Measurements from ENCODE around the gene MOGAT2. TPM values are rescaled to one million over a fixed set of nuclear protein-coding genes. Genes with fewer than 3 reads are reported as not detected.

The MOGAT2 gene
- total RNA-seq, 1 experiment from 2014 or later: not detected

GRCh38 chr11:75780888-75781287, 63.2 kb downstream of the MOGAT2 start:
- no peak overlapping the region for H3K27ac Mint-ChIP-seq (ENCODE audit: unreplicated experiment)
- peaks cover 16% of the 10 kb centered on the region for H3K4me1 Mint-ChIP-seq (ENCODE audit: low read depth, unreplicated experiment)
- no TSS peak for BruUV-seq (replicated peaks)
- H3K36me3 Mint-ChIP-seq (ENCODE audit: insufficient read depth, unreplicated experiment): peaks cover under 1% of the 10 kb centered on the region
- CTCF ChIA-PET: interaction anchor here (0.6 kb wide), 1 partner anchor 21 kb away, joined by 3 read pairs; no protein-coding TSS in a partner anchor
- TF ChIP-seq, protein P1, sequence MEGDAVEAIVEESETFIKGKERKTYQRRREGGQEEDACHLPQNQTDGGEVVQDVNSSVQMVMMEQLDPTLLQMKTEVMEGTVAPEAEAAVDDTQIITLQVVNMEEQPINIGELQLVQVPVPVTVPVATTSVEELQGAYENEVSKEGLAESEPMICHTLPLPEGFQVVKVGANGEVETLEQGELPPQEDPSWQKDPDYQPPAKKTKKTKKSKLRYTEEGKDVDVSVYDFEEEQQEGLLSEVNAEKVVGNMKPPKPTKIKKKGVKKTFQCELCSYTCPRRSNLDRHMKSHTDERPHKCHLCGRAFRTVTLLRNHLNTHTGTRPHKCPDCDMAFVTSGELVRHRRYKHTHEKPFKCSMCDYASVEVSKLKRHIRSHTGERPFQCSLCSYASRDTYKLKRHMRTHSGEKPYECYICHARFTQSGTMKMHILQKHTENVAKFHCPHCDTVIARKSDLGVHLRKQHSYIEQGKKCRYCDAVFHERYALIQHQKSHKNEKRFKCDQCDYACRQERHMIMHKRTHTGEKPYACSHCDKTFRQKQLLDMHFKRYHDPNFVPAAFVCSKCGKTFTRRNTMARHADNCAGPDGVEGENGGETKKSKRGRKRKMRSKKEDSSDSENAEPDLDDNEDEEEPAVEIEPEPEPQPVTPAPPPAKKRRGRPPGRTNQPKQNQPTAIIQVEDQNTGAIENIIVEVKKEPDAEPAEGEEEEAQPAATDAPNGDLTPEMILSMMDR (IDR thresholded peaks at IDR 0.05; ENCODE audit: unreplicated experiment): no peak
- intact Hi-C loops (cut with micrococcal nuclease; ENCODE audit: unreplicated experiment): no loop called here
- no peak for DNase-seq
- H3K27me3 Mint-ChIP-seq (ENCODE audit: unreplicated experiment): no peaks in the 10 kb centered on the region
- H3K9me3 Mint-ChIP-seq (ENCODE audit: low read depth, unreplicated experiment): no peaks in the 10 kb centered on the region
- no peak overlapping the region for H3K4me3 Mint-ChIP-seq (ENCODE audit: low read depth, unreplicated experiment)

- H3K27me3 Mint-ChIP-seq (ENCODE audit: unreplicated experiment): no peaks in the 10 kb centered on the region
- peaks cover 20% of the 10 kb centered on the region for H3K4me1 Mint-ChIP-seq (ENCODE audit: low read depth, unreplicated experiment)
- TF ChIP-seq, protein P1 (IDR thresholded peaks at IDR 0.05; ENCODE audit: unreplicated experiment): no peak
- DNase-seq: no peak
- BruUV-seq (replicated peaks): no TSS peak
- intact Hi-C loops (cut with micrococcal nuclease; ENCODE audit: unreplicated experiment): no loop called here
- peaks cover 5% of the 10 kb centered on the region for H3K36me3 Mint-ChIP-seq (ENCODE audit: insufficient read depth, unreplicated experiment)
- H3K9me3 Mint-ChIP-seq (ENCODE audit: low read depth, unreplicated experiment): no peaks in the 10 kb centered on the region
- CTCF ChIA-PET: interaction anchor here (0.6 kb wide), 1 partner anchor 21 kb away, joined by 3 read pairs; no protein-coding TSS in a partner anchor
- no peak overlapping the region for H3K27ac Mint-ChIP-seq (ENCODE audit: unreplicated experiment)
- H3K4me3 Mint-ChIP-seq (ENCODE audit: low read depth, unreplicated experiment): no peak overlapping the region
These were observed 63.7 kb downstream of the MOGAT2 start for GRCh38 chr11:75781296-75781695.

- intact Hi-C loops (cut with micrococcal nuclease; ENCODE audit: unreplicated experiment): no loop called here
- CTCF ChIA-PET: no interaction called here
- Mint-ChIP-seq H3K36me3 (ENCODE audit: insufficient read depth, unreplicated experiment) (peaks cover 7% of the 10 kb centered on the region), H3K4me1 (ENCODE audit: low read depth, unreplicated experiment) (peaks cover 26% of the 10 kb centered on the region), H3K27ac (ENCODE audit: unreplicated experiment) (no peak overlapping the region), H3K4me3 (ENCODE audit: low read depth, unreplicated experiment) (no peak overlapping the region), H3K9me3 (ENCODE audit: low read depth, unreplicated experiment) (no peaks in the 10 kb centered on the region), H3K27me3 (ENCODE audit: unreplicated experiment) (no peaks in the 10 kb centered on the region)
- DNase-seq: no peak
- no TSS peak for BruUV-seq (replicated peaks)
- TF ChIP-seq, protein P1 (IDR thresholded peaks at IDR 0.05; ENCODE audit: unreplicated experiment): no peak
These were observed 64.2 kb downstream of the MOGAT2 start for GRCh38 chr11:75781831-75782230.

Other genes with a start within 250 kb of the MOGAT2 start
- 7.0 and 7.4 TPM in 2 replicates for gene GDPD5, start 191.9 kb upstream of the MOGAT2 start, total RNA-seq (2022)
- gene SERPINH1, start 155.6 kb upstream of the MOGAT2 start, total RNA-seq (2022): 58.8 and 80.0 TPM in 2 replicates
- not detected in 2 replicates for gene MAP6, start 48.8 kb upstream of the MOGAT2 start, total RNA-seq (2022)
- 3.9 and 7.5 TPM in 2 replicates for gene DGAT2, start 50.9 kb downstream of the MOGAT2 start, total RNA-seq (2022)
- gene UVRAG, start 97.4 kb downstream of the MOGAT2 start, total RNA-seq (2022): 18.5 and 26.6 TPM in 2 replicates